T47D (cell line): Measurements from ENCODE around the gene GFRA4.

Experiments
- DNase-seq, 2 experiments: peaks; one replicate each; pipeline versions ENCODE4 v3.0.0 to v3.0.0-alpha.2; 2011 to 2012; ENCODE audit warnings: low read depth in 1 of 2, low spot score in 1 of 2
- JUND ChIP-seq: IDR thresholded peaks from 2 replicates; pipeline ENCODE4 v1.6.1; 2012; ENCODE audit warnings: low read depth
- in situ Hi-C: cut with HindIII; loops from 2 replicates; pipeline ENCODE4 v1.10.0; 2016; ENCODE audit warnings: low sequenced_read_pairs, low pct_unique_long_range_greater_than_20kb

Gene GFRA4

GRCh38 chr20:3663031-3663701 lies at the start of gene GFRA4:
TSS of gene GFRA4 (minus strand) at chr20:3663399. CDS start at chr20:3663399, 0 bp downstream.
- in situ Hi-C loops = no loop called here
- TF ChIP-seq JUND = no peak
- no peak for DNase-seq

GRCh38 chr20:3712279-3712873 lies 49.2 kb upstream of the GFRA4 start, which contains the start of gene SIGLEC1:
TSS of gene SIGLEC1 (minus strand) at chr20:3712600. CDS start at chr20:3707128, 5,472 bp downstream.
- no peak for DNase-seq
- TF ChIP-seq JUND = no peak

GRCh38 chr20:3711484-3711941 lies 48.3 kb upstream of the GFRA4 start:
- in situ Hi-C loops = no loop called here
- DNase-seq = no peak
- no peak for TF ChIP-seq JUND

More at GRCh38 chr20:3712279-3712873, 49.2 kb upstream of the GFRA4 start, which contains the start of gene SIGLEC1:
- in situ Hi-C loops = no loop called here

- no peak for TF ChIP-seq JUND
- DNase-seq = peak; percentile 56 to 79
- in situ Hi-C loops = no loop called here
Observed at GRCh38 chr20:3710703-3711483, 47.7 kb upstream of the GFRA4 start.

- TF ChIP-seq JUND = no peak
- in situ Hi-C loops = no loop called here
- no peak for DNase-seq
Observed at GRCh38 chr20:3710011-3710466, 46.8 kb upstream of the GFRA4 start.

GRCh38 chr20:3707508-3707899 lies 44.3 kb upstream of the GFRA4 start:
- TF ChIP-seq JUND = no peak
- DNase-seq = no peak
- in situ Hi-C loops = no loop called here

- DNase-seq = no peak
- in situ Hi-C loops = no loop called here
Observed at GRCh38 chr20:3706774-3707507, 43.7 kb upstream of the GFRA4 start.

GRCh38 chr20:3705970-3706739 lies 43.0 kb upstream of the GFRA4 start:
- DNase-seq = no peak
- in situ Hi-C loops = no loop called here
- no peak for TF ChIP-seq JUND

More at GRCh38 chr20:3706774-3707507, 43.7 kb upstream of the GFRA4 start:
- no peak for TF ChIP-seq JUND

- DNase-seq = no peak
- TF ChIP-seq JUND = no peak
- in situ Hi-C loops = no loop called here
Observed at GRCh38 chr20:3705491-3705969, 42.3 kb upstream of the GFRA4 start.

- no peak for DNase-seq
- in situ Hi-C loops = no loop called here
- no peak for TF ChIP-seq JUND
Observed at GRCh38 chr20:3704087-3704486, 40.9 kb upstream of the GFRA4 start.

- DNase-seq = no peak
- no peak for TF ChIP-seq JUND
- in situ Hi-C loops = no loop called here
Observed at GRCh38 chr20:3702611-3703391, 39.6 kb upstream of the GFRA4 start.
